ENCODE results near the gene FSTL5.

FSTL5 gene

DNA sequence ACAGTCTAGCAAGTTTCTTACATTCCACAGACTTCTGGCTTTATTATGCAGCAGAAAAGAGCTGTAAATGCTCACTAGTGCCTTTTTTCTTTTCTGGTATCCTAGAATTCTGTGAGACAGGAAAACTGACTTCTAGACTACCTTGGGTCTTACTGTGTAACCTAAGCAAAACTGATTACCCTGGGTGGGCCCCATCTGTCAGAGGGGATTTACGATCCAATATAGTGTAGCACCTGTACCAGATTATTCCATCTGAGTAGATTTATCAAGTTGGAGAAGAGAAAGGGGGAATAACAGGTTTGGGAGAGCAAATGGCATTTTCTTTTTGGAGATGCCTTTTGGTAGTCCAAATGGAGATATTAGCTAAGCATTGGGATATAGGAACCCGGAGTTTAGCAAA, 46.7 kb downstream of the FSTL5 start:
- DNase-seq = no peak
- H3K4me3 ChIP-seq (ENCODE audit: insufficient read depth in 1 of 2, low read depth in 1 of 2, low read length in 2 of 2) = no peak overlapping the region
- WGBS = 85% methylated on average over 2 of the region's 2 CpGs

DNA sequence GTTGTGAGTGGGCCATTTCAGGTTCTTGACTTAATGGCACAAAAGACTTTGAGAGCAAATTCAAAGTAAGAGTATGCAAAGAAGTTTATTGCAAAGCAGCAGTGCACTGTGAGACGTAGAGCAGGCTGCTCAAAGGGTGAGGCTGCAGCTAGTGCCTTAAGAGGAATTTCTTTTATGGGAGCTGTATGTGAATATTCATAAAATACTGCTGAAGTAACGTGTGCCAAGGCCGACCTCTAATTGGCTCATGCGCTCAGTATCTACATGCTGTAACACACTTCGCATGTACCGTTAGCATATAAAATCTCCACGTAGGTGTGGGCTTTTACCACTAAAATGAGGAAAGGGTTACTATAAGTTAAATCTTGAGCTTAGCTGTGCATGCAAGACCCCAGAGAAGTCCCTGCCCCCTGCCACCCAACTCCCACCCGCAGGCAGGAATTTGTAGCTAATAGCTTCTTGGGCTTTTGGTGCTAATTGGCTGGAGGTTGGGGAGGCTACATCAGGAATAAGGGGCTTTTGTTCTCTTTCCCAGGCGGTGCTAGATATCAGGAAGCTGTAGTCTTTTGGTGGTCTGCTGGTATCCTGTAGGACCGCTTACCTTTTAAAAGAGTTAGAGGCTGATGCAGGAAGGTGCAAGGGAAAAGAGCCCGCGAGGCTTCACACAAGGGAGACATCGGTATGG, 47.6 kb downstream of the FSTL5 start:
- Histone ChIP-seq H3K9me3 (ENCODE audit: control insufficient read depth, low read length) (no peaks in the 10 kb centered on the region), H3K18ac (ENCODE audit: low read depth in 1 of 2, low read length in 2 of 2) (peak overlapping the region in 1 of 2 experiments; percentile 75), H2AK5ac (ENCODE audit: low read length, severe bottlenecking) (no peak overlapping the region), H3K36me3 (ENCODE audit: control insufficient read depth in 1 of 2, insufficient read depth in 2 of 2, low read depth in 1 of 2, low read length in 2 of 2) (no peaks in the 10 kb centered on the region), H3K27me3 (ENCODE audit: control insufficient read depth in 1 of 2, insufficient read depth in 1 of 2, low read length in 2 of 2) (no peaks in the 10 kb centered on the region), H3K9ac (ENCODE audit: low read length) (no peak overlapping the region), H4K8ac (ENCODE audit: low read length) (peak overlapping the region; percentile 41), H3K23ac (ENCODE audit: low read length in 2 of 2) (no peak overlapping the region), H3K4me1 (ENCODE audit: control insufficient read depth, insufficient read depth, low read depth, low read length) (no peaks in the 10 kb centered on the region), H3K79me1 (replicated peaks; ENCODE audit: low read length, poor library complexity, severe bottlenecking) (no peaks in the 10 kb centered on the region), H3K4me3 (ENCODE audit: insufficient read depth in 1 of 2, low read depth in 1 of 2, low read length in 2 of 2) (no peak overlapping the region), H3K4ac (ENCODE audit: low read depth in 1 of 2, low read length in 2 of 2) (no peak overlapping the region), H2BK5ac (ENCODE audit: low read depth, low read length, poor library complexity, severe bottlenecking) (no peak overlapping the region), H2BK12ac (ENCODE audit: low read length in 2 of 2) (no peak overlapping the region), H3K27ac (ENCODE audit: low read length, poor library complexity, severe bottlenecking) (no peak overlapping the region), H2BK120ac (ENCODE audit: low read depth, low read length) (no peak overlapping the region), H2AFZ (ENCODE audit: low read depth, low read length) (no peak overlapping the region), H2BK15ac (ENCODE audit: low read depth, poor library complexity, severe bottlenecking) (no peak overlapping the region), H4K91ac (ENCODE audit: low read length) (no peak overlapping the region), H3K4me2 (ENCODE audit: low read length, poor library complexity, severe bottlenecking) (no peak overlapping the region), H3K14ac (ENCODE audit: low read length in 2 of 2) (no peak overlapping the region)
- 72% methylated on average over 13 of the region's 13 CpGs for WGBS
- no peak for DNase-seq

More for the DNA sequence above, 46.7 kb downstream of the FSTL5 start:
- H2BK5ac ChIP-seq (ENCODE audit: low read depth, low read length, poor library complexity, severe bottlenecking) = no peak overlapping the region
- H3K79me1 ChIP-seq (replicated peaks; ENCODE audit: low read length, poor library complexity, severe bottlenecking) = no peaks in the 10 kb centered on the region
- no peaks in the 10 kb centered on the region for H3K36me3 ChIP-seq (ENCODE audit: control insufficient read depth in 1 of 2, insufficient read depth in 2 of 2, low read depth in 1 of 2, low read length in 2 of 2)
- H3K27ac ChIP-seq (ENCODE audit: low read length, poor library complexity, severe bottlenecking) = no peak overlapping the region
- H2BK12ac ChIP-seq (ENCODE audit: low read length in 2 of 2) = no peak overlapping the region
- H2BK15ac ChIP-seq (ENCODE audit: low read depth, poor library complexity, severe bottlenecking) = no peak overlapping the region
- no peak overlapping the region for H3K18ac ChIP-seq (ENCODE audit: low read depth in 1 of 2, low read length in 2 of 2)
- no peak overlapping the region for H4K91ac ChIP-seq (ENCODE audit: low read length)
- H3K4me1 ChIP-seq (ENCODE audit: control insufficient read depth, insufficient read depth, low read depth, low read length) = no peaks in the 10 kb centered on the region
- H4K8ac ChIP-seq (ENCODE audit: low read length) = no peak overlapping the region
- no peak overlapping the region for H3K4me2 ChIP-seq (ENCODE audit: low read length, poor library complexity, severe bottlenecking)
- H3K14ac ChIP-seq (ENCODE audit: low read length in 2 of 2) = no peak overlapping the region
- H3K9me3 ChIP-seq (ENCODE audit: control insufficient read depth, low read length) = no peaks in the 10 kb centered on the region
- no peak overlapping the region for H3K23ac ChIP-seq (ENCODE audit: low read length in 2 of 2)
- no peak overlapping the region for H2AFZ ChIP-seq (ENCODE audit: low read depth, low read length)
- H3K9ac ChIP-seq (ENCODE audit: low read length) = no peak overlapping the region
- no peaks in the 10 kb centered on the region for H3K27me3 ChIP-seq (ENCODE audit: control insufficient read depth in 1 of 2, insufficient read depth in 1 of 2, low read length in 2 of 2)
- H3K4ac ChIP-seq (ENCODE audit: low read depth in 1 of 2, low read length in 2 of 2) = no peak overlapping the region
- H2AK5ac ChIP-seq (ENCODE audit: low read length, severe bottlenecking) = no peak overlapping the region
- H2BK120ac ChIP-seq (ENCODE audit: low read depth, low read length) = no peak overlapping the region

DNA sequence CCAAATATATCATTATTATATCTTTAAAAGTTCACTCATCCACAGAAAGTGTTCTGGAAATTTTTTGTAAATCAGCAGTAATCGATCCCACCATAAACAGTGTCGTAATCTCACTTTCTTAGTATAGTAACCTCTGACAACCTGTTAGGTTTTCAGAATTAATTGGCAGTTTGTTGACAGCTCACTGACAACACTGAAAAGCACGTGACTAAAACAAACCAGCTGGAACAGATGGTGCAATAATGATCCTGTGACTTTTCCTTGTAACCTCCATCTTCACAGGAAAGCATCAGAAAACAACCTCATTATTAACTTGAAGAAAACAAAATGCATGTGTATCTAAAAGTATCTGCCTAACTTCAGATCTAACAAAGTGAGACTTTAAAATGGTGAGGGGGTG, 48.5 kb downstream of the FSTL5 start:
- Histone ChIP-seq H3K18ac (ENCODE audit: low read depth in 1 of 2, low read length in 2 of 2) (no peak overlapping the region), H2BK5ac (ENCODE audit: low read depth, low read length, poor library complexity, severe bottlenecking) (no peak overlapping the region), H3K27ac (ENCODE audit: low read length, poor library complexity, severe bottlenecking) (no peak overlapping the region), H4K91ac (ENCODE audit: low read length) (no peak overlapping the region), H3K4me2 (ENCODE audit: low read length, poor library complexity, severe bottlenecking) (no peak overlapping the region), H3K14ac (ENCODE audit: low read length in 2 of 2) (no peak overlapping the region), H3K9ac (ENCODE audit: low read length) (no peak overlapping the region), H4K8ac (ENCODE audit: low read length) (no peak overlapping the region), H3K27me3 (ENCODE audit: control insufficient read depth in 1 of 2, insufficient read depth in 1 of 2, low read length in 2 of 2) (no peaks in the 10 kb centered on the region), H3K9me3 (ENCODE audit: control insufficient read depth, low read length) (no peaks in the 10 kb centered on the region), H3K79me1 (replicated peaks; ENCODE audit: low read length, poor library complexity, severe bottlenecking) (no peaks in the 10 kb centered on the region), H3K4ac (ENCODE audit: low read depth in 1 of 2, low read length in 2 of 2) (no peak overlapping the region), H2BK120ac (ENCODE audit: low read depth, low read length) (no peak overlapping the region), H2AFZ (ENCODE audit: low read depth, low read length) (no peak overlapping the region), H3K4me1 (ENCODE audit: control insufficient read depth, insufficient read depth, low read depth, low read length) (no peaks in the 10 kb centered on the region), H2BK15ac (ENCODE audit: low read depth, poor library complexity, severe bottlenecking) (no peak overlapping the region), H3K23ac (ENCODE audit: low read length in 2 of 2) (no peak overlapping the region), H3K4me3 (ENCODE audit: insufficient read depth in 1 of 2, low read depth in 1 of 2, low read length in 2 of 2) (no peak overlapping the region), H2BK12ac (ENCODE audit: low read length in 2 of 2) (no peak overlapping the region), H3K36me3 (ENCODE audit: control insufficient read depth in 1 of 2, insufficient read depth in 2 of 2, low read depth in 1 of 2, low read length in 2 of 2) (no peaks in the 10 kb centered on the region), H2AK5ac (ENCODE audit: low read length, severe bottlenecking) (no peak overlapping the region)
- DNase-seq = peak; percentile 13
- WGBS = 14% methylated on average over 3 of the region's 3 CpGs

DNA sequence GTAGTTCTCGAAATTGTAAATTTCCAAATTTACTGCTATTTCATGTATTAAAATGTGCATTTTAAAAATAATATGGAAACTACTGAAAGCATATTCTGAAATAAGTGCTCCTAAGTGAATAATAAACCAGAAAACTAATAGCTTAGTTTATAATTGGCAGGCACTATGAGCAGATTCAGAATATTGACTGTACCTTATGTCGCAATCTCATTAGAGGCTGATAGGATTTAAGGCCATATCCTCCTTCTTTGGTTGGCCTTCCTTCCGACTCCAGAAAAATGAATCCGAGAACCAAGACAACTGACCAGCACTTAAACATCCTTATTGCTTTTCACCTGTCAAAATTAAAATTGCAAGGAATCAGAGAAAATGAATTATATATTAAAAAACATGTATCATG, 52.7 kb downstream of the FSTL5 start:
- Histone ChIP-seq H2AK5ac (ENCODE audit: low read length, severe bottlenecking) (no peak overlapping the region), H3K4ac (ENCODE audit: low read depth in 1 of 2, low read length in 2 of 2) (no peak overlapping the region), H3K4me3 (ENCODE audit: insufficient read depth in 1 of 2, low read depth in 1 of 2, low read length in 2 of 2) (no peak overlapping the region), H2BK5ac (ENCODE audit: low read depth, low read length, poor library complexity, severe bottlenecking) (no peak overlapping the region), H3K18ac (ENCODE audit: low read depth in 1 of 2, low read length in 2 of 2) (no peak overlapping the region), H3K4me2 (ENCODE audit: low read length, poor library complexity, severe bottlenecking) (no peak overlapping the region), H2BK12ac (ENCODE audit: low read length in 2 of 2) (no peak overlapping the region), H4K8ac (ENCODE audit: low read length) (no peak overlapping the region), H3K14ac (ENCODE audit: low read length in 2 of 2) (no peak overlapping the region), H3K79me1 (replicated peaks; ENCODE audit: low read length, poor library complexity, severe bottlenecking) (no peaks in the 10 kb centered on the region), H3K4me1 (ENCODE audit: control insufficient read depth, insufficient read depth, low read depth, low read length) (no peaks in the 10 kb centered on the region), H3K9me3 (ENCODE audit: control insufficient read depth, low read length) (no peaks in the 10 kb centered on the region), H3K23ac (ENCODE audit: low read length in 2 of 2) (no peak overlapping the region), H3K27me3 (ENCODE audit: control insufficient read depth in 1 of 2, insufficient read depth in 1 of 2, low read length in 2 of 2) (no peaks in the 10 kb centered on the region), H3K27ac (ENCODE audit: low read length, poor library complexity, severe bottlenecking) (no peak overlapping the region), H2AFZ (ENCODE audit: low read depth, low read length) (no peak overlapping the region), H4K91ac (ENCODE audit: low read length) (no peak overlapping the region), H2BK15ac (ENCODE audit: low read depth, poor library complexity, severe bottlenecking) (no peak overlapping the region), H2BK120ac (ENCODE audit: low read depth, low read length) (no peak overlapping the region), H3K36me3 (ENCODE audit: control insufficient read depth in 1 of 2, insufficient read depth in 2 of 2, low read depth in 1 of 2, low read length in 2 of 2) (no peaks in the 10 kb centered on the region), H3K9ac (ENCODE audit: low read length) (no peak overlapping the region)
- 100% methylated on average over 3 of the region's 4 CpGs for WGBS
- DNase-seq = no peak
